ENCODE measurements around the gene THY1.

Gene THY1

GRCh38 chr11:119461229-119461963 is 38.4 kb upstream of the THY1 start:
- Histone ChIP-seq H2AFZ (ENCODE audit: low read length) (no peak overlapping the region), H3K4me1 (ENCODE audit: low read length) (no peaks in the 10 kb centered on the region), H3K27ac (ENCODE audit: low read length) (no peak overlapping the region), H3K27me3 (replicated peaks; ENCODE audit: insufficient read depth, low read length) (no peaks in the 10 kb centered on the region), H4K20me1 (ENCODE audit: insufficient read depth, low read length) (no peaks in the 10 kb centered on the region), H3K9ac (ENCODE audit: low read length) (no peak overlapping the region), H3K4me3 (ENCODE audit: low read length) (no peak overlapping the region), H3K36me3 (replicated peaks; ENCODE audit: insufficient read depth, low read length) (no peaks in the 10 kb centered on the region), H3K4me2 (ENCODE audit: low read depth, low read length) (no peak overlapping the region), H3K9me2 (replicated peaks; ENCODE audit: insufficient read depth, low read length) (no peaks in the 10 kb centered on the region), H3K9me3 (replicated peaks; ENCODE audit: insufficient read depth, low read length) (no peaks in the 10 kb centered on the region), H3F3A (ENCODE audit: insufficient read depth, low read length) (no peaks in the 10 kb centered on the region), H3K79me2 (ENCODE audit: low read length) (no peaks in the 10 kb centered on the region)
- TF ChIP-seq CTCF (IDR thresholded peaks at IDR 0.05; ENCODE audit: low read length) (no peak), EZH2 (optimal IDR thresholded peaks at IDR 0.05; ENCODE audit: low read depth, low read length) (no peak), EZH2phosphoT487 (IDR thresholded peaks at IDR 0.05; ENCODE audit: low read length) (no peak)
- no peak for DNase-seq

- Histone ChIP-seq H3K36me3 (replicated peaks; ENCODE audit: insufficient read depth, low read length) (no peaks in the 10 kb centered on the region), H3K27me3 (replicated peaks; ENCODE audit: insufficient read depth, low read length) (no peaks in the 10 kb centered on the region), H3K79me2 (ENCODE audit: low read length) (no peaks in the 10 kb centered on the region), H3K9me2 (replicated peaks; ENCODE audit: insufficient read depth, low read length) (no peaks in the 10 kb centered on the region), H3K4me2 (ENCODE audit: low read depth, low read length) (no peak overlapping the region), H3K4me1 (ENCODE audit: low read length) (no peaks in the 10 kb centered on the region), H3K27ac (ENCODE audit: low read length) (no peak overlapping the region), H2AFZ (ENCODE audit: low read length) (no peak overlapping the region), H3K9ac (ENCODE audit: low read length) (no peak overlapping the region), H4K20me1 (ENCODE audit: insufficient read depth, low read length) (no peaks in the 10 kb centered on the region), H3K4me3 (ENCODE audit: low read length) (no peak overlapping the region), H3K9me3 (replicated peaks; ENCODE audit: insufficient read depth, low read length) (no peaks in the 10 kb centered on the region), H3F3A (ENCODE audit: insufficient read depth, low read length) (no peaks in the 10 kb centered on the region)
- TF ChIP-seq EZH2phosphoT487 (IDR thresholded peaks at IDR 0.05; ENCODE audit: low read length) = no peak
- TF ChIP-seq CTCF (IDR thresholded peaks at IDR 0.05; ENCODE audit: low read length) = no peak
- TF ChIP-seq EZH2 (optimal IDR thresholded peaks at IDR 0.05; ENCODE audit: low read depth, low read length) = no peak
- DNase-seq = no peak
These were observed 37.6 kb upstream of the THY1 start for GRCh38 chr11:119460582-119460981.

- H3K9ac ChIP-seq (ENCODE audit: low read length) = no peak overlapping the region
- H3K79me2 ChIP-seq (ENCODE audit: low read length) = no peaks in the 10 kb centered on the region
- no peak overlapping the region for H3K4me2 ChIP-seq (ENCODE audit: low read depth, low read length)
- no peak overlapping the region for H3K27ac ChIP-seq (ENCODE audit: low read length)
- H3K27me3 ChIP-seq (replicated peaks; ENCODE audit: insufficient read depth, low read length) = no peaks in the 10 kb centered on the region
- no peak for TF ChIP-seq CTCF (IDR thresholded peaks at IDR 0.05; ENCODE audit: low read length)
- no peak for TF ChIP-seq EZH2phosphoT487 (IDR thresholded peaks at IDR 0.05; ENCODE audit: low read length)
- no peak for TF ChIP-seq EZH2 (optimal IDR thresholded peaks at IDR 0.05; ENCODE audit: low read depth, low read length)
- DNase-seq = no peak
- no peaks in the 10 kb centered on the region for H3K9me2 ChIP-seq (replicated peaks; ENCODE audit: insufficient read depth, low read length)
- no peaks in the 10 kb centered on the region for H3K9me3 ChIP-seq (replicated peaks; ENCODE audit: insufficient read depth, low read length)
- H3K4me3 ChIP-seq (ENCODE audit: low read length) = no peak overlapping the region
- no peak overlapping the region for H2AFZ ChIP-seq (ENCODE audit: low read length)
- H3K36me3 ChIP-seq (replicated peaks; ENCODE audit: insufficient read depth, low read length) = no peaks in the 10 kb centered on the region
- no peaks in the 10 kb centered on the region for H4K20me1 ChIP-seq (ENCODE audit: insufficient read depth, low read length)
- H3K4me1 ChIP-seq (ENCODE audit: low read length) = no peaks in the 10 kb centered on the region
- no peaks in the 10 kb centered on the region for H3F3A ChIP-seq (ENCODE audit: insufficient read depth, low read length)
These were observed 37.1 kb upstream of the THY1 start for GRCh38 chr11:119460097-119460496.

Data from MM.1S (cell line).